WTC11 (cell line): ENCODE measurements around the gene PCNP.

Source experiments
- CREB1 ChIP-seq: sonication (generic); formaldehyde crosslinking; IDR thresholded peaks from 2 replicates; pipeline ENCODE4 v1.8.0; 2023; ENCODE audit warnings: mild to moderate bottlenecking, missing genetic modification reagents
- CTCF ChIP-seq: fragments of 200-600 bp; IDR thresholded peaks from 2 replicates; pipeline ENCODE4 v1.8.0; 2022; ENCODE audit warnings: antibody characterized with exemption
- ELF4 ChIP-seq: sonication (generic); formaldehyde crosslinking; IDR thresholded peaks from 2 replicates; pipeline ENCODE4 v1.8.1; 2022; ENCODE audit warnings: low read depth, mild to moderate bottlenecking, moderate library complexity, missing genetic modification reagents
- GABPB1 ChIP-seq: sonication (generic); formaldehyde crosslinking; IDR thresholded peaks from 2 replicates; pipeline ENCODE4 v1.8.1; 2023; ENCODE audit warnings: mild to moderate bottlenecking, missing genetic modification reagents
- NFE2L1 ChIP-seq: sonication (generic); formaldehyde crosslinking; IDR thresholded peaks from 2 replicates; pipeline ENCODE4 v1.8.1; 2023; ENCODE audit warnings: missing genetic modification reagents
- NFYB ChIP-seq: sonication (generic); formaldehyde crosslinking; conservative IDR thresholded peaks from 2 replicates; pipeline ENCODE4 v1.8.0; 2022; ENCODE audit warnings: low read depth, missing genetic modification reagents
- RELA ChIP-seq: sonication (generic); formaldehyde crosslinking; IDR thresholded peaks from 2 replicates; pipeline ENCODE4 v1.8.1; 2022; ENCODE audit warnings: missing genetic modification reagents, mild to moderate bottlenecking, borderline replicate concordance
- TEAD1 ChIP-seq: sonication (generic); formaldehyde crosslinking; IDR thresholded peaks from 2 replicates; pipeline ENCODE4 v1.8.0; 2022; ENCODE audit warnings: mild to moderate bottlenecking, missing genetic modification reagents
- USF2 ChIP-seq: sonication (generic); formaldehyde crosslinking; IDR thresholded peaks from 2 replicates; pipeline ENCODE4 v1.8.1; 2023; ENCODE audit warnings: mild to moderate bottlenecking, missing genetic modification reagents, moderate library complexity
- ZNF121 ChIP-seq: sonication (generic); formaldehyde crosslinking; IDR thresholded peaks from 2 replicates; pipeline ENCODE4 v1.8.0; 2023; ENCODE audit warnings: missing genetic modification reagents
- ZNF423 ChIP-seq: fragments of 250-450 bp; sonication (Bioruptor Pico); IDR thresholded peaks from 2 replicates; pipeline ENCODE4 v2.1.2; 2022; ENCODE audit warnings: mild to moderate bottlenecking, moderate library complexity
- TF ChIP-seq, protein P1 (sequence below): sonication (generic); formaldehyde crosslinking; conservative IDR thresholded peaks from 2 replicates; pipeline ENCODE4 v1.8.1; 2022; ENCODE audit warnings: mild to moderate bottlenecking, missing genetic modification reagents

GRCh38 chr3:101573449-101574387 lies at the start of gene PCNP:
- TF ChIP-seq CTCF, result peak; percentile 87
- TF ChIP-seq ELF4 (CRISPR knock-in tag), result no peak
- TF ChIP-seq, protein P1, sequence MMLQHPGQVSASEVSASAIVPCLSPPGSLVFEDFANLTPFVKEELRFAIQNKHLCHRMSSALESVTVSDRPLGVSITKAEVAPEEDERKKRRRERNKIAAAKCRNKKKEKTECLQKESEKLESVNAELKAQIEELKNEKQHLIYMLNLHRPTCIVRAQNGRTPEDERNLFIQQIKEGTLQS (CRISPR knock-in tag), result no peak
- no peak for TF ChIP-seq ZNF423 (CRISPR knock-in tag)
- TF ChIP-seq RELA (CRISPR knock-in tag), result no peak; the same call in 1 of the 2 replicates
- peak; percentile 92; the same call in 1 of the 2 replicates for TF ChIP-seq TEAD1 (CRISPR knock-in tag)
- no peak for TF ChIP-seq ZNF121 (CRISPR knock-in tag)
- TF ChIP-seq NFE2L1 (CRISPR knock-in tag), result no peak
- peak; percentile 78 for TF ChIP-seq GABPB1 (CRISPR knock-in tag)
- no peak for TF ChIP-seq NFYB (CRISPR knock-in tag)
- TF ChIP-seq USF2 (CRISPR knock-in tag), result 0 out of 2 replicates have a peak, but pooled peaks have one; percentile 31
- TF ChIP-seq CREB1, result 0 out of 2 replicates have a peak, but pooled peaks have one; percentile 47
